Measurements from ENCODE around the gene NHERF1. TPM values are rescaled to one million over a fixed set of nuclear protein-coding genes. Genes with fewer than 3 reads are reported as not detected.
A peak's percentile ranks its signal among the peaks of the same experiment; 100 is the strongest.

Gene NHERF1
- total RNA-seq, 2 experiments from 2014 or later: 136 TPM

DNA sequence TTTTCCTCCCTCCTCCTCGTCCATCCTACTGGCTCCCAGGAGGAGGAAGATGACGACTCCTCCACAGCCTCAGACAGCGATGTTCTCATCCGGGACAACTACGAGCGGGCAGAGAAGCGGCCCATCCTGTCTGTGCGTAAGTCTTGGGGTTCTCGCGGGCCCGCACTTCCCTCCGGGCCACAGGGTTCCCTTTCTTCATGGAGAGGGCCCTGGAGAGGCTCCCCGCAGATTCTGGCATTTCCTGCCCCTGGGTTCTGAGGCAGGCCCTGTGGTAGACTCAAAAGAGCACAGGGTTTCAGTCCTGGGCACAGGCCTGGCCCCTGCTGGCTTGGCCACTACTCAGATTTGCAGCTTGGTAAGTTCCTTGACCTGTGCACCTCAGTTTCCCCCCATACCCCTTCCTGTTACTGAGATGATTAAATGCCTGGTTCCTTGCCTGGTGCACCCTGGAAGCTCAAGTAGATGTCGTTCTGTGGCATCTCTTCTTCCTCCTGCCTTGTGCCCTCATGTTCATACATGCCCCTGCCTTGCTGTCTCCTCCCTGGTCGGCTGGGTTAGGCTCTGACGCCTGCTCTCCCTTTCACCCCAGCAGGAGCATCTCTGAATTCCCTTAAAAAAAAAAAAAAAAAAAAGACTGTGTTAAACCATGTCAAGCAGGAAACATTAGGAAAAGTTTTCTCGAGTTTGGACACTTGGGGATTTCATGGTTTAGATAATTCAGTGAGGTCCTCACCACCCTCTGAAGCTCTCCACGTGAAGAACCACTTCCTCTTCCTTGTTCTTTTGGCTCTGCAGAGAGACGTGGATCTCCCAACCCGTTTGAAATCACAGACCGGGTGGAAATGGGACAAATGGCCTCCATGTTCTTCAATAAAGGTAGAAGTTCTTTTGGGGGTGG lies 42.0 kb downstream of the NHERF1 start:
- ChIA-PET POLR2A (interaction anchor here (1.4 kb wide), 1 partner anchor 10 kb away, joined by 3 read pairs; no protein-coding TSS in a partner anchor), CTCF (interaction anchor here (0.6 to 4.6 kb wide), 50 partner anchors 10 to 1197 kb away, joined by 3 to 60 read pairs (median 6); partner anchors contain the start of genes FDXR, GRIN2C, MRPL58 and NAT9)
- intact Hi-C loops (cut with micrococcal nuclease): loop anchor here (1.0 to 5.0 kb wide), 4 partner anchors 10 to 167 kb away; partner anchors contain the start of gene NAT9
- Mint-ChIP-seq H3K27me3 (no peaks in the 10 kb centered on the region), H3K4me3 (no peak overlapping the region), H3K36me3 (peaks cover 21% of the 10 kb centered on the region), H3K27ac (peak overlapping the region; percentile 57), H3K9me3 (no peaks in the 10 kb centered on the region), H3K4me1 (ENCODE audit: low read depth) (peaks cover 31% of the 10 kb centered on the region)
- no peak for DNase-seq

DNA sequence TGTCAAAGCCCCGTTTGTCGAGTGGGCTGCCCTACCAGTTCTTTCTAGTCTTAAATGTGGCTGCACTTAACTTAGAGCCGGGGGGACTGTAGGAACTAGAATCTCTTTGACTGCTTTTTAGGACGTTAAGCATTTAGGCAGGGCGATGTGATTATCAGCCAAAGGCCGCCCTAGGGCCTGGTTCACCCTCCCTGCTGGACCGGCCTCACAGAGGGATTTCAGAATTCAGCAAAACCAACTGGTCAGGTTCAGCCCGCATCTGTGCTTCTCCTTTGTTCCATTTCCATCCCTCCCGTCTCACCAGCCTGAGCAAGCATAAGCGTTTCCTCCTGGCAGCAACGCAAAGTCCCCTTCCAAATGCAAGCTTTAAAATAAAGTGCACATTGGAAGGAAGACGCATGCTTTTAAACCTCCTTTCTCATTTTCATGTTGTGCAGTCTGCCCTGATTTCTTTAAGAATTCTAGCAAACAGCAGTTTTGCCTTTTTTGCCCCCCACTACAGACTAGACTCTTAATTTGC lies 44.2 kb downstream of the NHERF1 start:
- ChIA-PET POLR2A (no interaction called here), CTCF (interaction anchor here (0.6 to 4.3 kb wide), 12 partner anchors 12 to 168 kb away, joined by 3 to 60 read pairs (median 13); no protein-coding TSS in a partner anchor)
- Mint-ChIP-seq H3K36me3 (peaks cover 29% of the 10 kb centered on the region), H3K4me1 (ENCODE audit: low read depth) (peaks cover 15% of the 10 kb centered on the region), H3K4me3 (no peak overlapping the region), H3K27me3 (no peaks in the 10 kb centered on the region), H3K9me3 (no peaks in the 10 kb centered on the region), H3K27ac (no peak overlapping the region)
- intact Hi-C loops (cut with micrococcal nuclease): loop anchor here (5.0 kb wide), 1 partner anchor 165 kb away; no protein-coding TSS in a partner anchor
- no peak for DNase-seq

DNA sequence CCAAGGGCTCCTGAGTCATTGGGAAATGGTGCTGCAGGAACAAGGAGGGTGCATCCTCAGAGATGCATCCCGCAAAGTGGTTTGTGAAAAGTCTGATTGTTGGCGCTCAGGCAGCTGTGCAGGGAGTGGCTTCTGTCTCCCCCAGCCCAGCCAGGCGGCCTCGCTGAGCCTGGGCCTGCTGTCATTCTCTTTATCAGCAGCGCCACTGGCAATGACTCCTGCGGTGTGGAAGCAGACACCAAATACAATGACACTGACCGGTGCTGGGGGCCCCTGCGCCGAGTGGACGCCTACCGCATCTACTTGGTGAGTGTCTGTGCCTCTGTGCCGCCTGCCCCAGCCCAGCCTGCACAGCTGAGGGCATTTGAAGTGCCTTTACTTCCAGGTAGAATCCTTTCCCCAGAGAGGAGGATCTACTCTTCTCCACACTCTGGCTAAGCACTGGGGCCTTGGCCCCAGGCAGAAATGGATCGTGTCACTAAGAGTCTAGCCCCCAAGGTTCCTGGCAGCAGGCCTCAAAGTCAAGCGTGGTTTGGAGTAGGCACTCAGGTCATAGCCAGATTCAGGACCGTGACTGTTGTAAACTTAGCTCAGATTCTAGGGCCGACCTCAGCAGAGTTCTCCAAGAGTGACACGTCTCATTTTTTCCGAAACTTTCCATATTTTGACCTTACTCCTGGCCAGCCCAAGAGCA lies 47.0 kb downstream of the NHERF1 start:
- POLR2A ChIA-PET: no interaction called here
- Mint-ChIP-seq H3K36me3 (peaks cover 30% of the 10 kb centered on the region), H3K27ac (no peak overlapping the region), H3K4me3 (no peak overlapping the region), H3K27me3 (no peaks in the 10 kb centered on the region), H3K9me3 (no peaks in the 10 kb centered on the region), H3K4me1 (ENCODE audit: low read depth) (peaks cover 12% of the 10 kb centered on the region)
- no peak for DNase-seq
- intact Hi-C loops (cut with micrococcal nuclease): no loop called here
- CTCF ChIA-PET: interaction anchor here (1.0 to 4.0 kb wide), 2 partner anchors 68 to 138 kb away, joined by 3 to 21 read pairs; no protein-coding TSS in a partner anchor

DNA sequence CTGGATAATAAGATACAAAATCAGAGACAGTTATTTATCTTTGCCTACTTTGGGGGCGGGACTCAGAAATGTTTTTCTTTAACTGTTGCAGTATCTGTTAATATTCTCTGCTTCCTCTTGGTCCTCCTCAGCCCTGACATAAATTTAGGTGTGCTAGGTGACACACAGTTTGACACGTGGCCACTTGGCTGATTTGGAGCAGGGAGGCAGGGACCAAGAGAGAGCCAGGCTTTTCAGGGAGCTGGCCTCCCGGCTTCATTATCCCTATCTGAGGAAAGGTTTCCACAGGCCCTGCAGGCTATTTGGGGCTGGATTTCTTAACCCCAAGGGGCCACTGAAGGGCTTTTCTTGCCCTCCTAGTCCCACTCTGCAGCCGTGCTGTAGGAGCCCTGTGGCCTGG lies 47.8 kb downstream of the NHERF1 start:
- Mint-ChIP-seq H3K4me1 (ENCODE audit: low read depth) (peaks cover 4% of the 10 kb centered on the region), H3K9me3 (no peaks in the 10 kb centered on the region), H3K27ac (no peak overlapping the region), H3K36me3 (peaks cover 31% of the 10 kb centered on the region), H3K27me3 (no peaks in the 10 kb centered on the region), H3K4me3 (no peak overlapping the region)
- DNase-seq: no peak
- ChIA-PET POLR2A (no interaction called here), CTCF (interaction anchor here (1.0 to 4.0 kb wide), 2 partner anchors 67 to 139 kb away, joined by 3 to 21 read pairs; no protein-coding TSS in a partner anchor)
- intact Hi-C loops (cut with micrococcal nuclease): no loop called here

DNA sequence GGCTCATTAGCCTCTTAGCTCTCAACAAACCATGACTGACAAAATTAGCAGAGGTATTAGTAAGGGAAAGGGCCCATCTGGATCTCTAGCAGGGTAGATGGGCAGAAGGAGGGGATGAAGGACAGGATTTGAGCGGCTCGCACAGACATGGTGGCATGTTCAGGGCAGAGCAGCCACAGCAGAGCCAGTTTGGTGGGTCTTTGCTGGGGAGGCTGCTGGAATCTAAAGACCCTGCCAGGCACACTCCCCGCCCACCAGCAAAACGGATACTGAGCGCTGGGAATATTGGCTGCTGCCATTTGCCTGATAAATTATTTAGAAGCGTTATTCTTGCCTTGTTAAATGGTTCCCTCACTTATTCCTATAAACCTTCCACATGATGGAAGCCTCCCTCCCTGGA lies 48.4 kb downstream of the NHERF1 start:
- DNase-seq: no peak
- no peaks in the 10 kb centered on the region for H3K9me3 Mint-ChIP-seq
- no peaks in the 10 kb centered on the region for H3K4me1 Mint-ChIP-seq (ENCODE audit: low read depth)
- ChIA-PET POLR2A (no interaction called here), CTCF (interaction anchor here (1.0 kb wide), 1 partner anchor 26 kb away, joined by 3 read pairs; no protein-coding TSS in a partner anchor)
- H3K36me3 Mint-ChIP-seq: peaks cover 28% of the 10 kb centered on the region
- H3K27ac Mint-ChIP-seq: no peak overlapping the region
- intact Hi-C loops (cut with micrococcal nuclease): no loop called here
- no peak overlapping the region for H3K4me3 Mint-ChIP-seq
- no peaks in the 10 kb centered on the region for H3K27me3 Mint-ChIP-seq

DNA sequence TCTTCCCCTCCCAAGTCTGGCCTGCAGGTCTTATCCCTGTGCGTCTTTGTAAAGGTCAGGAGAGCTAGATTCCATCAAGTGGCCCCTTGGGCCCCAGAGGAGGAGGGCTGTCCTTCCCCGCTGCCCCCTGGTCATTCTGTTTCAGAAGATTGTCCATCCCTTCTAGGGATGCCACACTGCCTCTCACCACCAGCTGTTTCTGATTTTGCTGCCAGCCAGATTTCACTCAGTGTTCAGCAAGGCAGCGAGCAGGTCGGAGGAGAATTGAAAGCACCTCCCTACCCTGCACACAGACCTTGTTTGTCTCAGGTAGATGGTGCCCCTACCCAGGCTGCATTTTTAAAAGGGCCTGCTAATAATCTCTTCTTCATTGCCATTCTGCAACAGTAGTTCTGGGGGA lies 49.4 kb downstream of the NHERF1 start:
- intact Hi-C loops (cut with micrococcal nuclease): no loop called here
- Mint-ChIP-seq H3K36me3 (peaks cover 25% of the 10 kb centered on the region), H3K27me3 (no peaks in the 10 kb centered on the region), H3K9me3 (no peaks in the 10 kb centered on the region), H3K27ac (no peak overlapping the region), H3K4me1 (ENCODE audit: low read depth) (no peaks in the 10 kb centered on the region), H3K4me3 (no peak overlapping the region)
- no peak for DNase-seq
- POLR2A ChIA-PET: no interaction called here
- CTCF ChIA-PET: interaction anchor here (1.0 kb wide), 1 partner anchor 27 kb away, joined by 3 read pairs; no protein-coding TSS in a partner anchor

DNA sequence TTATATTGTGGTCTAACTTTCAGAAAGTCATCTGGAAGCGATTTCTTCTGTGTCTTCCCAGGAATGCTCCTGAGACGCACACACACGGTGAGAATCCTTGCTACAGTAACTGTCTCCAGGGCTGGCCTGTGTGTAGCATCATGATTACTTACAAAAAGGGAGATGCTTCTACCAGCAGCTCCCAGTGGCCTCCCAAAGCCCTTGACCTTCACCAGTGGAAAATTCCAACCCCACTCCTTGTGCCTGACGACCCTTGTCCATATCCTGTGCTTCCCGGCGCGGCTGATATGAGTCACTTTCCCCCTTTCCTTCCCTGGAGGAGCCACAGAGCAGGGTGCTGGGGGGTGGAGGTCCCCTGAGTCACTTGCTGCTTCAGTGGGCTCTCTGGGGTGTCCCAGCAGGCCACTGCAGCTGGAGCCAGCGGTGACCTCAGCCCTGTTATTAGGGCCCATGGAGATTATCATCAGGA lies 49.8 kb downstream of the NHERF1 start:
- ChIA-PET POLR2A (no interaction called here), CTCF (no interaction called here)
- no peak overlapping the region for H3K27ac Mint-ChIP-seq
- peaks cover 24% of the 10 kb centered on the region for H3K36me3 Mint-ChIP-seq
- H3K27me3 Mint-ChIP-seq: no peaks in the 10 kb centered on the region
- no peaks in the 10 kb centered on the region for H3K9me3 Mint-ChIP-seq
- DNase-seq: no peak
- intact Hi-C loops (cut with micrococcal nuclease): no loop called here
- no peaks in the 10 kb centered on the region for H3K4me1 Mint-ChIP-seq (ENCODE audit: low read depth)
- H3K4me3 Mint-ChIP-seq: no peak overlapping the region

DNA sequence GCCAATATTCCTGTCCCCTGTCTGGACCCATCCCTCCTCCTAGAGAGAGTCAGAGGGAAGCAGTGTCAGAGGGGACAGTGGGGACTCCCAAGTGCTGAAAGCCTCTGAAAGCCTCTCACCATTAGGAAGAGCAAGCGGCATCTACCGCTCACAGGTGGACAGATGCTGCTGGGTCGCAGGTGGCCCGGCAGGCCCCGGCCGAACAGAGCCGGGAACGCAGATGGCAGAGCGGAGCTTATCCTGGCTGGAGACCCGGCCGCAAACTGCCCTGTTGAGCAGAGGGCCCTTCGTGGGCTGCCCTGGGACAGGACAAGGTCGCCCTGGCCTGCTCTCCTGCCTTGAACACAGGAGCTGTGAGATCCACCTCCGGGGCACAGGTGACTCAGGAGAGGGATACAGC lies 50.7 kb downstream of the NHERF1 start:
- Mint-ChIP-seq H3K27ac (no peak overlapping the region), H3K36me3 (peaks cover 24% of the 10 kb centered on the region), H3K27me3 (no peaks in the 10 kb centered on the region), H3K4me1 (ENCODE audit: low read depth) (no peaks in the 10 kb centered on the region), H3K9me3 (no peaks in the 10 kb centered on the region), H3K4me3 (no peak overlapping the region)
- DNase-seq: no peak
- POLR2A ChIA-PET: no interaction called here
- intact Hi-C loops (cut with micrococcal nuclease): no loop called here
- CTCF ChIA-PET: no interaction called here

DNA sequence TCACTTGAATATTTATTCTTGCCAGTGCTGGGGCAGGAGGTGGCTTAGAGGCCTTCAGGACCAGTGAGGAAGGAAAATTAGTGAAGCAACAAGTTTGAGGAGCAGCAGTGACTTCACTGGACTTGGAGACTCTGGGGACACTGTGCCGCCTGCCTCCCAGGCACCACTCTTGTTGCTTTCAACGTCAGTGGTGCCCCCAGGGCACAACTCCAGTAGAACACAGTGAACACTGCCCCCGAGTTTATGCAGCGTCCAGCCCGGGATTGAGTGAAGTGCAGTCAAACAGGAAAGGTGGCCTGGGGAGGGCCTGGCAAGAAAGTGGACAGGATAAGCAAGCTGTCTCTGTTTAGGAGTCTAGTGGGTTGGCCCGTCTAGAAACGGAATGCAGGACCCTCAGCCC lies 52.1 kb downstream of the NHERF1 start:
- no peaks in the 10 kb centered on the region for H3K4me1 Mint-ChIP-seq (ENCODE audit: low read depth)
- H3K36me3 Mint-ChIP-seq: peaks cover 17% of the 10 kb centered on the region
- intact Hi-C loops (cut with micrococcal nuclease): no loop called here
- ChIA-PET CTCF (interaction anchor here (2.1 kb wide), 1 partner anchor 10 kb away, joined by 11 read pairs; no protein-coding TSS in a partner anchor), POLR2A (no interaction called here)
- H3K27me3 Mint-ChIP-seq: no peaks in the 10 kb centered on the region
- H3K9me3 Mint-ChIP-seq: no peaks in the 10 kb centered on the region
- DNase-seq: no peak
- no peak overlapping the region for H3K4me3 Mint-ChIP-seq
- H3K27ac Mint-ChIP-seq: no peak overlapping the region

DNA sequence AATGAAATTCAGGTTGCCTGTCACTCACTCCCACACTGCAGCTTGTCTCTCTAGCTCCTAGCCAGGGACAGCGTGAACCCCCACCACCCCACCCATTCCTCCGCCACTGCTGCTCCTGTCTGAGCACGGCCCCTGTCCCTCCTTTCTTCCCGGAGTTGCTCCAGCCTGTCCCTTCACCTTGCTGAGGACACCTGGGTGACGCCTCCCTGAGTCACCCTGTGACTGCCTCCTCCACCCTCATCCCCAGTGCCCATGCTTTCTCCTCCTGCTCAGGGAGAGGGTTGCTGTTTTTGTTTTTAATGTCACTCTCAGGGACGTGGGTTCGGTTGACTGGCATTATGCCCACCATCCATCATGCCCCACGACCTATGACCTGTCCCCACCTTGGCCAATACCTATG lies 53.5 kb downstream of the NHERF1 start:
- intact Hi-C loops (cut with micrococcal nuclease): no loop called here
- POLR2A ChIA-PET: no interaction called here
- no peak overlapping the region for H3K4me3 Mint-ChIP-seq
- H3K36me3 Mint-ChIP-seq: peaks cover 10% of the 10 kb centered on the region
- H3K27ac Mint-ChIP-seq: no peak overlapping the region
- no peaks in the 10 kb centered on the region for H3K27me3 Mint-ChIP-seq
- no peaks in the 10 kb centered on the region for H3K4me1 Mint-ChIP-seq (ENCODE audit: low read depth)
- CTCF ChIA-PET: interaction anchor here (2.1 kb wide), 1 partner anchor 11 kb away, joined by 11 read pairs; no protein-coding TSS in a partner anchor
- DNase-seq: no peak
- no peaks in the 10 kb centered on the region for H3K9me3 Mint-ChIP-seq

DNA sequence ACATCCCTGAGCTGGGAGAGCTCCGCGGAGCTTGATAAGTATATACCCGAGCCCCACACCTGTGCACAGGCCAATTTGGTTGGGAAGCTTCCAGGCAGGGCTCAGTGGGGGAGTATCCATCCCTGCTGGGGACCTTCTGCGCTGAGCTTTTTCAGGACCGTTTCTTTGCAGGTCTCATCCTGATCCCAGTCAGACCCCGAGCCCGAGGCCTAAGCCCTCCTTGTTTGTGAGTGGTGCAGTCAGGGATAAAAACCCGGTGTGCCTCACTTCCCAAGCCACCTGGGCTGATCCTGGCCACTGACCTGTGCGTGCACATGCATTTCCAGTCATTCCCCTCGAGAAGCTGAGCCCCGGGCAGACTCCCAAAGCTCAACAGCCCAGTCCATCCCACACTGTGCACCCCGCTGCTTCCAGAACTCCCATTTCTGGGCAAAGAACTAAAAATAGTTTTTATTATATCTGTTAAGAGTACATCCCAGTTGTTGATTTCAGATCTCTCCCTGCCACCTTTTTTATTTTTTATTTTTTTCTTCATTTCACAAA lies 55.0 kb downstream of the NHERF1 start:
- Mint-ChIP-seq H3K9me3 (no peaks in the 10 kb centered on the region), H3K27me3 (no peaks in the 10 kb centered on the region), H3K4me3 (no peak overlapping the region), H3K27ac (no peak overlapping the region), H3K36me3 (peaks cover 12% of the 10 kb centered on the region), H3K4me1 (ENCODE audit: low read depth) (no peaks in the 10 kb centered on the region)
- intact Hi-C loops (cut with micrococcal nuclease): no loop called here
- ChIA-PET CTCF (no interaction called here), POLR2A (no interaction called here)
- no peak for DNase-seq

DNA sequence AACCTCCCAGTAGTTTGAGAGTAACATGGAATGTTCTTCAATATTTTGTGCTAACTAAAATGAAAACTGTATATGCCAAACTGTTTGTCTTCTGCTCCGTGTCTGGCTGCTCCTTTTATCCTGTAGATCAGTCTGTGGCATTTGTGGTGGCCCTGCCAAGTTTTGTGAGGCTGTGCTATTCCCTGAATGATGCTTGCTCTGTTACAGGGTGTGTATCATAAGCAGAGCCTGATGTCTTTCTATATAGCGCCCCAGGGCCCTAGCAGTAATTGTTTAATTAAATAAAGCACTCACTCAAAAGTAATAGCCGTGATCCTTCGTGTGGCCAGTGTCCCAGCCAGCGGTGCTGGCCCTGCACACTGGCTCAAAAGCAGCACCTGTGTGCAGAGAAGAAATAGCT lies 55.5 kb downstream of the NHERF1 start:
- DNase-seq: no peak
- Mint-ChIP-seq H3K4me3 (no peak overlapping the region), H3K27ac (no peak overlapping the region), H3K9me3 (no peaks in the 10 kb centered on the region), H3K36me3 (peaks cover 9% of the 10 kb centered on the region), H3K27me3 (no peaks in the 10 kb centered on the region), H3K4me1 (ENCODE audit: low read depth) (no peaks in the 10 kb centered on the region)
- ChIA-PET POLR2A (no interaction called here), CTCF (no interaction called here)
- intact Hi-C loops (cut with micrococcal nuclease): no loop called here
